Hematopoietic multipotent progenitor cell treated with erythropoietin and hydrocortisone succinate and interleukin-3 and kit ligand, for 8 days (in vitro differentiated cells): Measurements from ENCODE around the gene GCH1.
"Not testable (repeated sequence)": the region's sequence is repeated elsewhere in the genome, so short reads cannot be mapped to it uniquely, and the experiment has no call there.

Experiments used
- DNase-seq: peaks from one replicate; pipeline ENCODE4 v3.0.0-alpha.2; 2015

Gene GCH1

DNA sequence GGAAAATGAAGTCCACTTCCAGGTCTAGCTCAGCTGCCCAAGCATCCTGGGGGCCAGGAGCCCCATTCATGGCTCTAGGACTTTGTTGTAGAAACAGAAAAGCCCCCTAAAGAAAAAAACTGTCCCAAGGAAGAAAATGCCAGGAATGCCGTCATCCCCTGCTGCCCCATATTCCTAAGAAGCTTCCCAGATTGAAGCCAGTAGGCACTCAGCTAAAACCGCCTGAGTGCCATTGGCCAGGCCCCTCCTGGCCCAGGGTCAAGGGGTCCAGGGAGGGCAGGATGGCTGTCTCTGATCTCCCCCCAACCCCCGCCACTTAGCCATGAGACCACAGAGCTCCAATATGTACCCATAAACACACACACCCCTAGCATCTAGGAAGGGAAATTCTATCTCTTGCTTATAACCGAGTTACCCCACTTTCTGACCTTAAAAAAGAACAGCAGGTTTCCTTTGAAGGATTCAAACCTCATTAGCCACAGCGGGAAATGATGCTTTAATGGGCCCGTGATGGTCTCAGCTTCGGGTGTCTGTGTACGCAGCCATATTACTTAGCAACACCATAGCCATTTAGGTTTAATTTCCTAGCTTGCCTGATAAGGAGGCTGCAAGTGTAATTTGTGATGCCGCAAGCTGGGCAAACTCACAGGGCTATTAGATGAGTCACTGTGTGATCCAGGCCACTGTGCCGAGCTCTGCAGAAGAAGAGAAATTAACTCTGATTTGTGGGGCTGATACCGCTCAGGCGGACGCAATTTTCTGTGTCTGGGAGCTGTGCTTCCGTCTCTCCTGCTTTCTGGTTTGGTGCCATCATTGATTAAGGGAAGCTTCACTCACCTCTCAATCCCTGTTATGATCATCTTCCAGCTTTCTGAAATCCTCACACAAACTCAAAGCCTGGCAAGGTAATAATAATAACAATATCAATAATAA is 84.2 kb downstream of the GCH1 start:
- no peak for DNase-seq

DNA sequence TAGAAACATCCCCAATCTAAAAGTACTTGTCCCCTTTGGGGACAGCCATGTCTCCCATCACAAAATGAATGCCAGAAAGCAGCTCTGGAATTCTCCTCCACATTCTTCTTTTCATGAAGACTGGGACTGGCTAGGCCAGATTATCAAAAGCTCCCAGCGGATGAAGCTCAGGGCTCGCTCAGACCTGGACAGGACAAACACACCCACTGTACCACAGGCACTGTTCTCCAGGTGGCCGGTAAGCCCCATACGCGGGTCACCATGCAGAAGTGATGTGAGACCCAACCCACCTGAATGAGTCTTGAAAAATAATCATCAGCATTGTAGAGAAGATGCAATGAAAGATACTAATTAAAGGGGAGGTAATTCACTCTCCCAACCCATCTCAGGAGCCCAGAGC is 85.1 kb downstream of the GCH1 start:
- DNase-seq = no peak

DNA sequence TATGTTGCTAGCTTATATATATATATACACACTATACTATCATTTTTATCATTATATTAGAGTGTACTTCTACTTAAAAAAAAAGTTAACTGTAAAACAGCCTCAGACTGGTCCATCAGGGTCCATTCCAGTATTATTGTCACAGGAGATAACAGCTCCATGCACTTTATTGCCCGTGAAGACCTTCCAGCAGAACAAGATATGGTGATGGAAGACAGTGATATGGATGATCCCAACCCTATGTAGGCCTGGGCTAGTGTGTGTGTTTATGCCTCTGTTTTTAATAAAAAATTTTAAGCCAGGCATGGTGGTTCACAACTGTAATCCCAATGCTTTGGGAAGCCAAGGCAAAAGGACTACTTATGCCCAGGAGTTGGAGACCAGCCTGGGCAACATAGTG is 86.2 kb downstream of the GCH1 start:
- DNase-seq = no peak

DNA sequence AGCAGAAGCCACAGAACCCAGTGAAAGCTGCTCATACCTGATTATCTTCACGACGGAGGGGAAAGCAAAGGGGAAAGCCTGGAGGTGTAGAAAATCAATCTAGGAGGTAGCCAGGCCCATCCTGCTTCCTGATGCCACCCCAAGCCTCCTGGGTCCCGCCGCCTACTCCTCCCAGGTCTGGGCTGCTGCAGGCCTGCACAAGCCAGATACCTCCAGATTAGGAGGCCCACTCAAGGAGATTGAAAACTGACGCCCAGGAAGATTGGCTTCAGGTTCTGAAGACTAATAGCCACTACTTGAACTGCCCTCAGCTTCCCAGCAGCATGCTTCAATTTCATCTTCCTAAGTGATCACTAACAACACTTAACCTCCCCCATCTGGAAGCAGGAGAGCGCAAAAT is 87.1 kb downstream of the GCH1 start:
- no peak for DNase-seq

DNA sequence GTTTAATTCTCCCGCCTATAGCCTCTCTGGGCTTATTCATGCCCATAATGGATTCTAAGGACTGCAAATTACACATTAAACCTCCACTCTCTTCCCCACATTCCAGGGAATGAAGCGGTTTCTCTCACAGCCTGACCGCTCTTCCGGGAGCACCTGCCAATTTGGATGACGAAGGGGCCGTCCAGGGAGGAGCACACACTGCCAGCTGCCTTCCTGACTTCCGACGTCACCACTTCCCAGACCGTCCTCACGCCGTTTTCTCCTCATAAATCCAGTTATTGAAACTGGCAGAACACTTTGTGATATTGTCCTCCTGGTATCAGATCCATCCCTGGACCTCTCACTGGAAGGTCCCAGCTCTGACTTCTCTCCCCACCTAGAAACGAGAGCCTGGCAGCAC is 87.6 kb downstream of the GCH1 start:
- no peak for DNase-seq

DNA sequence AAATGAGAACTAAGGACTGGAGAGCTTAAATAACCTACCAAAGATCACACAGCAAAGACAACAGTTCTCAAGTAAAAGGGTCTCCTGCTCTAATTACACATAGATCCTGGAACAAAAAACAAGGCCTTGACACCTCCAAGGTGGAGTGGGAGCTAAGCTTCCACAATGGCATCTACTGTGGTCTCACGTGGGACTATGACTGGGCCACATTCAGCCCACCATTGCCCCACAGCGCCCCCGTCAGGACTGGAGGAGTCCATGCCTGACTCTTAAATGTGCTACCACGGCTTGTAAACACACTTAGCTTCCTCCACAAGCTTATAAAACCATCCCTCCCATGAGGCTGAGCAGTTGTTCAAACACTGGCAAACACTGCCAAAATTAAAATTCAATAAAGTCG is 88.5 kb downstream of the GCH1 start:
- DNase-seq = peak; percentile 32

DNA sequence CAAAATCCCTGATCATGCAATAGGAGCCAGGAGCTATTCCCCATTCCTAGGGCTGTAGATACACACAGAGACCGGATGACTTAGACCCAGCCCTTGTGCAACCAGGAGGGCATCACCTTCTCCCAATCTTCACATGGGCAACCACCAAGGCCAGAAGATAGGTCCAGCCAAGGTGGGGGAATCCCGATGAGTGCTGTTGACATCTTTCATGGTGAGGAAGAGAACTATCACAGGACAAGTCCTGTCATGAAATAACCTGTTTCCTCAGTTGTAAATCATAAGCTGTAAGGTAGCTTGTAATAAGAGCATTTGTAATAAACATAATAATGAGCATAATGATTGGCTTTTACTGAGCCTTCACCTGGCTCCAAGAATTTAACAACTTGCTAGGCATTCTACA is 89.5 kb downstream of the GCH1 start:
- DNase-seq = no peak

DNA sequence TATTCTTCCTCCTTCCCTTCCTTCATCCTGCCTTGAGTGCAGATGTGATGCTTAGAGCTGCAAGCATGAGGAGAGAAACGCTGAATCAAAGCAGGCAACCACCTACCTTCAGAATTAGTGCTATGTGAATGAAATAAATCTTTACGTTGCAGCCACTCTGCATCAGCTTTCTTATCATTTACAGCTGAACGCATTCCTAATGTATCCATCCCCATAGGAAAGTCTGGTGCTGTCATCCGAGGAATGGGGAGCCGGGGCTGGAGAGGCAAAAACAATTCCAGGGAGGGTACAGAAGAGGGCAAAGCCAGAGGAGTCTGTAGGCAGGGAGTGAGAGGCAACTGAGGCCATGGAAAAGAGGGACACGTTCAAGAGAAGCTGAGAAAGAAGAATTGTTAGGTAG is 90.0 kb downstream of the GCH1 start:
- DNase-seq = no peak

DNA sequence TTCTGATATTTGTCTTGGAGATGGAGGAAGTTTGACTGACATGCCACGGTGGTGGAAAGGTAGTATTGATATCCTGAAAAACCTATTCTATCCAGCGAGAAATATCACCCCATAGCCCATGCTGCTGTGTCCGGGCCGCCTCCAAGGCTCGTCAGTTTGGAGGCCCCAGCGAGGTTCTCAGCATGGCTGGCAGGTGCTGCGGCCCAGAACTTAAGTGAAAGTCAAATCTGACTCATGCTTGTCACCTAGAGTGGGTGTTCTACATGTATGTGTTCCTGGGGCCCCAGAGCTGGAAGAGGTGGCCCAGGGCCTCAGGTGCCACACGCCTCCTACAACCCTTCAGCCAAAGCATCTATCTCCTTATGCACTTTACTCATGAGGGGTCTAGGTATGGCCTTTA is 92.9 kb downstream of the GCH1 start:
- DNase-seq = no peak

DNA sequence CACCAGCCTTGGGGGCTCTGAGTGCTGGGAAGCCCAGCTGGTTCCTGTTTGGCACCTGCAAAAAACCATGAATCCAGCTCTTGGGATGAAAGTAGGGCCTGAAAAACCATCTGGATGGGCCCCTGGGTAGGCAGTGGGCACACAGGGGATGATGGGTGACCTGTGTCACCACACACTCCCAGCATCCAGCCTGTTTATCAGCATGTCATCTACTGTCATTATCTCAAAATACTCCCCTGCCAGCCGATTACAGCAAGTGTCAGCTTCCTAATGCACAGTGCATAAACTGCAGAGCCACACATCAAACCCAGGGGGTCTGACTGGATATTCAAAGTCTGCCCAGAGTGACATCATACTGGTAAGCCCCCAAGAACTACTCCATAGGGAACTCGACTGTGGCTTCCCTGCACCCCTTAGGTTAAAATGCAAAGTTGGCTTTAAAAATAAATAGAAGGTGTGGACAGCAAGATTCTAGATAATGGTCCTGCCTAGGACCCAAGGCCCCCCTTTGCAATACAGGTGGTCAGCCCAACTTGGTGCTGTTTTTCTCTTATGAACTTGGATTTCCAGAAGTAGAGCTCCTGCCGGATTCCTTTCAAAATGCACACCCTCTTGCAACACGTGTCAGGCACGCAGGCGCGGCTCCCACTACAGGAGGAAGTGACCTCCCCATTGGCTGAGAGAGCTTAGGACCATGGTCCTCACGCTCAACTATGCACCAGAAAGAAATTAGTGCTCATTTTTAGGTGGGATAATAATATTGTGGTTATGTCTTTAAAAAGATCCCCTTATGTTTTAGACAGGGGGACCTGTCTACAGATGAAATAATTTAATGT is 94.1 kb downstream of the GCH1 start:
- no peak for DNase-seq

DNA sequence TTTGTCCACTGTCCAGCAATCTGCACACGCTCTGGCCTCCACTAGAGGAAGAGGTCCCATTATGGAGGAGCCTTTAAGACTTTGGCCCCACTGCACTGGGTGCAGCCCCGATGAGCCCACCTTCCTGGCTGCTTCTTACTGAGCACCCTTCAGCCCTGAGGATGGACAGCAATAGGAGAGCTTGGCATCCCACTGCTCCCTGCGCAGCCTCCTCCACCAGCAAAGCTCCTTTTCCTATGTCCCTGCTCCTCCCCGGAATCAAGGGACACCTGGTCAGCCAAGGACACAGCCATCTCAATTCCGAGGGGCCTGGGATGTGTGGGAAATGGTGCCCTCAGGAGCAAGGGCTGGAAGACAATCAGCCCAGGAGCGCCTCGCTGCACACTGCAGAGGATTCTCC is 94.7 kb downstream of the GCH1 start:
- no peak for DNase-seq

DNA sequence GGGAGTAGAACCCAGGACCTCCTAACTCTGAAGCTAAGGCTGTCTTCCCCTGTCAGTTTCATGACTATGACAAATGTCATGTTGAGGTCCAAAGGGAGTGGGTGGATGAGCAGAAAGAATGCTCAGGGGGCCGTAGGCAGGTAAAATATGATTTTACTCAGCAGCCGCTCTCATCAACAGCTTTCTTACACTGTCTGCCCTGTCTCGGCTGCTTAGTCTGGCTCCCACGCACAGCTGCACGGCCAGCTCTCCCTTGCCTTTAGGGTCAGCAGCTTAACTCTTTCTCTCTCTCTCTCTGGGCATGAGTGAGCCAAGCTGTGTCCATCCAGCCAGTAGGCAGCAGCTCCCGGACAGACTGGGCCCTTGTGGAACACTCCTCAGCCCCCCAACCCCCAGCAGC is 95.2 kb downstream of the GCH1 start:
- no peak for DNase-seq

DNA sequence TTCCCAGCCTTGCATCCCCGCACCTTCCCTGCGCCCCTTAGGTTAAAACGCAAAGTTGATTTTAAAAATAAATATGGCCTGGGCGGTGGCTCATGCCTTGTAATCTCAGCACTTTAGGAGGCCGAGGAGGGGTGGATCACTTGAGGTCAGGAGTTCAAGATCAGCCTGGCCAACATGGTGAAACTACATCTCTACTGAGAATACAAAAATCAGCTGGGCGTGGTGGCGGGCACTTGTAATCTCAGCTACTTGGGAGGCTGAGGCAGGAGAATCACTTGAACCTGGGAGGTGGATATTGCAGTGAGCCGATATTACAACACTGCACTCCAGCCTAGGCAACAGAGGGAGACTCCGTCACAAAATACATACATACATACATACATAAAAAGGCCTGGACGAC is 96.0 kb downstream of the GCH1 start:
- DNase-seq = no peak

DNA sequence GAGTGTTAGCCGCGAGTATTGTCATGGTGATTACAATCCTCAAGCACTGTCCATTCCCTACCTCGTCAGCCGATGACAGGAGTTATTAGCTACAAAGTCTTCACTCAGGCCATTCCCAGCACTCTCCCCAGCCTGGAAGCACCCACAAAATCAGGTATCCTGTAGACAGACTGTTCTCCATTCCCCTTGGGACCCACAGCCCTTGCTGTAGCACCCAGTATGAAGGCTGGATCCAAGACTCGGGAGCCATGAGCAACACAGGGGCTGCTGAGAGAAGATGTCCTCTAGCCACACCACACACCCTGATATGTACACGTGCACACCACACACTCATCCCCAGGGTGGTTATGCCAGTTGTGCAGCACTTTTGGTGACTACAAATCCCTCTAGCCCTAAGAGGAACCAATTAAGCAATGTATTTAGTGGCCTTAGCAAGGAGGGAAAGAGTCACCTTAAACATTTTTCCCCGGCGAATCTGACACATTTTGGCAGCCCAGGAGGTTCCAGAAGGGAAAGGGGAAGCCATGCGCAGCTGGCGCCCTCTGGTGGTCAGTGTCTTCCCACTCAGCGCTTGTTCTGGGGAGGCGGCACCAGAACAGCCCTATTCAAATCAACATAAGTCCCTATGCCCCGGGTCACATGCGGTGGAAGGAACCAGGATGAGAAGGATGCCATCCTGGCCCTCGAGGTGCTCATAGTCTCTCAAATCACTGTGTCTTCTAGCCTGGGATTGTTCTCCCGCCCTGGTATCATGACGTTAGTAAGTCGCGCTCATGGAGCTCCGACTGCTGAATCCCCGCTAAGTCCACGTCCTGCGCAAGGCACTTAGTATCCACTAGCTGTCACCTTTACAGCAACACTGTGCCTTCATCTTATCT is 96.9 kb downstream of the GCH1 start:
- peak; percentile 77 for DNase-seq

DNA sequence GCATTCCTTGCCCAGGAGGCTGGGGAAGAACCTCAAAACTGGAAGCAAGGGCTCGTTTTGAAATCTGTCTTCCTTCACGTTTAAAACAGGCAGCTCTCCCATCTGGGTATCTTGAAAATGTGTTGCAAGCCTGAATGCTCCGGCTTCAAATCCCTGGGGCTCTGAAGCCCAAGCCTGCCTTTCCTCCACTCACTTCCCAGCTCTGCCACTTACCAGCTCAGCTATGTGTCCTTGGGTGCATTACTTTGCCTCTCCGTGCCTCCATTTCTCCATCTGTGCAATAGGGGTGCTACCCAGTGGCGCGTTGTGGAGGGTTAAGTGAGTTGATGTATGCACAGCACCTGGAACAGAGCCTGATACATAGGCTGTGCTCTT is 97.6 kb downstream of the GCH1 start:
- no peak for DNase-seq

DNA sequence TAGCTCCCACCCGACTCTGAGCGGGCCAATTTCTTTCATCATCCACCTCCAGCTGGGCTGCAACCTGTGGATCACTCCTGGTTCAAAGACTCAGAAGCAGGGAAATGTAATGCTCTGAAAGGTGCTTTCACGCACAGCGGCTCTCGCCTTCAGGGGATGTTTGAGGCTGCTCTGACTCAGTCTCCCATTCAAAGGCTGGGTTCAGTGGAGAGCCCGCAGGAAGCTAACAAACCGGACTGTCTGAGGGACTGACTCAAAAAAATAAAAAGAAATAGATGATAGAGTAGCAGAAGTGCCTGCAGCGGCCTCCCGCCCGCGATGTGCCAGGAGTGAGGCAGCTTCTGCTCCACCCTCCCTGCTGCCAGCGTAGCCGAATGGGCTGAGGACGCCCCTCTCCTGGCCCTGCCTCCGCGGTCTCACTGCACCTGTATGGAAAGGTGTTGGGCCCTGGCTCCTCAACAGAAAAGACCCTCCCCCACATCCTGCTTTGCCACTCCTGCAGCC is 98.0 kb downstream of the GCH1 start:
- DNase-seq = no peak

DNA sequence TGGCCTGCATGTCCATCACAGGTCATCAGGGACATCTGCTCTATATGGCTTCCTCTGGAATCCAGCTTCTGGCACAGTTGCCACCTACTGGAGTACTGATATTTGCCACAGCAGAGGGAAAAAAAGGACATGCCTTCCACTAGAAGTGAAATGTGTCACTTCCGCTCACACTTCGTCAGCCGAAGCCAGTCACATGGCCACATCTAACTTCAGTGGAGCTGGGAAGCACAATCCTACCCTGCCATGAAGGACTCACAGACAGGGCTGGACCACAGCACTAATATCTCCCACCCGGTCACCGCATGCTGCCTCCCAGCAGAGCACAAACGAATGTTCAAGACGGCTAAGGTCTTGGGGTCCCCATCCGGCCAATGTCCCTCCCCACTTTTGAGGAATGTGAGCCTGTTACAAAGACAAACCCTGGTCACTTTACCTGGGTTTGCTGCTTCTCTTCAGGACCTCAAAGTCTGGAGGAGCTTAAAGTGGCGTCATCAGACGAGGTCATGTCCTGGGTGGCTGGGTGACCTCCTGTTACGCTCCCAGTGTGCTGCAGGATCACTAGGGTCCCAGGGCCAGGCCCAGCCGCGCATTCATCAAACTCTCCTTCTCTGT is 98.6 kb downstream of the GCH1 start:
- DNase-seq = no peak

DNA sequence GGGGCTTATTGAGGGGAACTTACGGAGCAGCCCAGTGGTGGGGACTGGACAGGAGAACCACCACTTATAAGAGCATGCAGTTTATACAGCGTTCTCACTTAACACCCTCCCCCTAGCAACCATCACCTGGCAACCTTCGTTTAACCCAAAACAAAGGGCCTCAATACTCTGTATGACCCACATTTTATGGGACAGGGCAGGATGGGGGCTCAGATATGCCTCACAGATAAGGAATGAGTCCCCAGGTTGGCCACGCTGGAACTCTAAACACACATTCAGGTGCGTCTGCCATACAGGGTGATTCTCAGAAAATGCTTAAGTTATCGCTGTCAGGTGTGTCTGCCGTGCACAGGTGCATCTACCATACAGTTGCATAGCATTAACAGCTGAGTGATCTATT is 99.2 kb downstream of the GCH1 start:
- no peak for DNase-seq

DNA sequence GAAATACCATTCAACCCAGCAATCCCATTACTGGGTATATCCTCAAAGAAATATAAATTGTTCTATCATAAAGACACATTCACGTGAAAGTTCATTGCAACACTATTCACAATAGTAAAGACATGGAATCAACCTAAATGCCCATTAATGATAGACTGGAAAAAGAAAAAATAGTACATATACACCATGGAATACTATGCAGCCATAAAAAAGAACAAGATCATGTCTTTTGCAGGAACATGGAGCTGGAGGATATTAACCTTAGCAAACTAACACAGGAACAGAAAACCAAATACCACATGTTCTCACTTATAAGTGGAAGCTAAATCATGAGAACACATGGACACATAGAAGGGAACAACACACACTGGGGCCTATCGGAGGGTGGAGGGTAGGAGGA is 101.1 kb downstream of the GCH1 start:
- DNase-seq = not testable (repeated sequence)

DNA sequence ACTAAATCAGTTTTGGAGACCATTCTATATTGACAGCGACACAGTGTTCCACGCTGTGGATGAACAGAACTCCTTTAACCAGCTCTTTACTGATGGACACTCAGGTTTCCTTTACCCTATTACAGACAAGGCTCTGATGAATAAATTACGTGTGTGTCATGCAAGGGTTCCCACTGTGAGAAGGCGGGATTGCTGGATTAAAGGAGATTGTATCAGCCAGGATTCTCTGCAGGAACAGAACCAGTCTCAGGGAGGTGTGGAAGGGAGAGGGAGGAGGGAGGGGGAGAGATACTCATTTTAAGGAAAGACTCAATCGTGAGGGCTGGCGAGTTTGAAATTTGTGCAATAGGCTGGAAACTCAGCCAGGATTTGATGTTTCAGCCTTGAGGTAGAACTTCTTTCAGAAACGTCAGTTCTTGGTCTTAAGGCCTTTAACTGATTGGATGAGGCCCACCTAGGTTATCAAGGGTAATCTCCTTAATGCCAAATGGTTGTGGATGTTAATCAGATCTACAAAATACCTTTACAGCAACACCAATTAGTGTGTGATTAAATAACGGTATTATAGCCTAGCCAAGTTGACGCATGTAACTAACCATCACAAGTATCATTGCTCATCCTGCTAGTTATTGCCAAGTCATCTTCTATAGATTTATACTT is 104.0 kb downstream of the GCH1 start:
- DNase-seq = no peak

DNA sequence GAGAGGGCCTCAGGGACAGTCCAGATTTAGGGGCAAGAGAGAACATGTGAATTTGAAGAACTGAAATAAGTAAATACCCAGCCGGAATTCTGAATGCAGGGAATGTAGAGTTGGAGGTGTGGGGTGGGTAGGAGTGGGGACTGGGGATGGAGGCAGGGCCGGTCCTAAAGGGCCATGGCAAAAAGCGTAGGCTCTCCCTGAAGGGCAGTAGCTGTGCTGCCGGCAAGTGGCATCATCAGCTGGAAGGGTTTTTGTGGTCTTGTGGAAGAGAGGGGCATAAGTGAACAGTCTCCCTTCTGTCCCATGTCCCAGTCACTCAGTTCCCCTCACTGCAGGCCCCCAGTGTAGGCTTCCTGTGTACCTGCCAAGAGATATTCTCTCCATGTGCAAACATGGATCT is 104.6 kb downstream of the GCH1 start:
- no peak for DNase-seq

DNA sequence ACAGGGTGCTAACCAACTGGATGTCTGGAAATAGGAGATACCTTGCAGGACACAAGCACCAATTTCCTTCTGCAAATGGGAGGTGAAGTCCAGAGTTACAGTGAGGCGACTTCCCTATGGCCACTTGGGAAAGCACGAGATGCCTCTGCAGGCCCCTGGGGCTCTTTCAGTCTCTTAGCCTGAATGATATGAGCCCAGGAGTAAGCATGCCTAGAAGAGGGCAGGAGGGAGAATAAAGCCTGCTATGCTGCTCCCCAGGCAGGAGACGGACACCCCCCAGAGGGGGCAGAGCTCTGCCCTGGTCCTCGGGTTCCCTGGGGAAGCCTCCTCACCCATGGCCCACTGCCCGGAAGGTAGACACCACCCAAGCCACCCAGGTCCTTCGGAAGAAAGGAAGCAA is 105.1 kb downstream of the GCH1 start:
- no peak for DNase-seq
